ENCODE data around the gene ZNF827.

ZNF827 gene

DNA sequence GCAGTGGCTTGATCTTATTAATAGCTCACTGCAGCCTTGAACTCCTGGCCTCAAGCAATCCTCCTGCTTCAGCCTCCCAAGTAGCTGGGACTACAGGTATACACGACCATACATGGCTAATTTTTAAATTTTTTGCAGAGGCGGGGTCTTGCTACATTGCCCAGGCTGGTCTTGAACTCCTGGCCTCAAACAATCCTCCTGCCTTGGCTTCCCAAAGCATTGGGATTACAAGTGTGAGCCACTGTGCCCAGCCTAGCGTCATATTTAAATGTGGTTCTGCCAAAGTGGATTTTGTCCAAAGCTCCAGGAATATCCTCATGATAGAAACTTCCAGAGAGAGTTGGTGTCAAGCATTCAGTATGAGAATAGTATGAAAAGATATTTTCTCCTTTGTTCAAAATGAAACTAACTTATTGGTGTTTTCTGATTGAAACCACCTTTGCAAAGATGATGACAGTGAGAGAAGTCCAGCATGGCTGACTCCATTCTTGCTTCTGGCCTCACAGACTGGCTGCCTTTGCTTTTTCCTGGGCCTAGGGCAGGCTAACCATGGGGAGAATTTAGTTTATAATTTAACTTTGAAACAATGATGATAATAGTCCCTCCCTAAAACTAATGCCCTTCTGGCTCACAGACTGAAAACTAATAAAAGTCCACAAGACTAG is 129.6 kb downstream of the ZNF827 start:
- no peaks in the 10 kb centered on the region for H4K20me1 ChIP-seq (ENCODE audit: low read depth, low read length)
- no peak overlapping the region for H2AFZ ChIP-seq (ENCODE audit: low read depth, low read length, severe bottlenecking)
- no peaks in the 10 kb centered on the region for H3K9me2 ChIP-seq (replicated peaks; ENCODE audit: insufficient read depth, low read length)
- peaks cover 41% of the 10 kb centered on the region for H3K36me3 ChIP-seq (ENCODE audit: low read length)
- H3K9ac ChIP-seq (ENCODE audit: low read length) = no peak overlapping the region
- no peaks in the 10 kb centered on the region for H3F3A ChIP-seq (ENCODE audit: insufficient read depth)
- no peak overlapping the region for H3K4me3 ChIP-seq (ENCODE audit: insufficient read depth, low read length, poor library complexity, severe bottlenecking)
- H3K9me3 ChIP-seq (ENCODE audit: insufficient read depth, low read length) = no peaks in the 10 kb centered on the region
- no peaks in the 10 kb centered on the region for H3K79me2 ChIP-seq (ENCODE audit: insufficient read depth, low read length)
- H3K27ac ChIP-seq (ENCODE audit: low read depth, low read length) = no peak overlapping the region
- H3K4me2 ChIP-seq (ENCODE audit: low read depth, low read length, poor library complexity, severe bottlenecking) = no peak overlapping the region
- H3K27me3 ChIP-seq (ENCODE audit: low read length) = no peaks in the 10 kb centered on the region
- TF ChIP-seq EZH2phosphoT487 (conservative IDR thresholded peaks at IDR 0.05; ENCODE audit: low read length) = no peak
- TF ChIP-seq, protein P1, sequence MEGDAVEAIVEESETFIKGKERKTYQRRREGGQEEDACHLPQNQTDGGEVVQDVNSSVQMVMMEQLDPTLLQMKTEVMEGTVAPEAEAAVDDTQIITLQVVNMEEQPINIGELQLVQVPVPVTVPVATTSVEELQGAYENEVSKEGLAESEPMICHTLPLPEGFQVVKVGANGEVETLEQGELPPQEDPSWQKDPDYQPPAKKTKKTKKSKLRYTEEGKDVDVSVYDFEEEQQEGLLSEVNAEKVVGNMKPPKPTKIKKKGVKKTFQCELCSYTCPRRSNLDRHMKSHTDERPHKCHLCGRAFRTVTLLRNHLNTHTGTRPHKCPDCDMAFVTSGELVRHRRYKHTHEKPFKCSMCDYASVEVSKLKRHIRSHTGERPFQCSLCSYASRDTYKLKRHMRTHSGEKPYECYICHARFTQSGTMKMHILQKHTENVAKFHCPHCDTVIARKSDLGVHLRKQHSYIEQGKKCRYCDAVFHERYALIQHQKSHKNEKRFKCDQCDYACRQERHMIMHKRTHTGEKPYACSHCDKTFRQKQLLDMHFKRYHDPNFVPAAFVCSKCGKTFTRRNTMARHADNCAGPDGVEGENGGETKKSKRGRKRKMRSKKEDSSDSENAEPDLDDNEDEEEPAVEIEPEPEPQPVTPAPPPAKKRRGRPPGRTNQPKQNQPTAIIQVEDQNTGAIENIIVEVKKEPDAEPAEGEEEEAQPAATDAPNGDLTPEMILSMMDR (IDR thresholded peaks at IDR 0.05; ENCODE audit: insufficient read depth, low read length, poor library complexity, severe bottlenecking) = no peak

DNA sequence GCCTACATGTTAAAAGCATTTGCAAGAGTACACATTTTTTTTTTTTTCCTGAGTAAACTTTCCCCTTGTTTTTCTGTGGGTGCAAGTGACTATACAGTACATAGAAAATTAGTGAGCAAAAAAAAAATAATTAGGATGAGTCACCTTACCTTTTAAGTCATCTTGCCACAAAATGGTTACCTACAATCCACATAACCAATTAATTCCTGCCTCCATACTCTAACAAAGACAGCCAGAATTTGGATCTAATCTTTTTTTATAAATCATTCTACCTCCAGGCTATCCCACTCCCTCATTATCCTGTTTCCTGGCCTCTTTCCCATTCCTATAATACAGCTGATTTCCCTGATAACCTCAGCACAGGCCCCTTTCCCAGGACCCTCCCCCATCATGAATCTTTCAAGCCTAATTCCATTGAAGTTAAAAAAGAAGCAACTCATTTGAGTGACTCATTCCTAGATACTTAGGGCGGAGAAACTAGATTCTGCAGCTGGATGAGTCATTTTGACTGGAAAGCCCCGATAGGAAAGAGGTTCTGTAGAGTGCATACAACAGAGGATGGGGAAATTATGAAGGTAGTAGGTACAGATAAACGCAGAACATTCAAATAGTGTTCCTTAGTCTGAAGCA is 130.5 kb downstream of the ZNF827 start:
- no peaks in the 10 kb centered on the region for H3K9me3 ChIP-seq (ENCODE audit: insufficient read depth, low read length)
- peaks cover 34% of the 10 kb centered on the region for H3K36me3 ChIP-seq (ENCODE audit: low read length)
- no peaks in the 10 kb centered on the region for H4K20me1 ChIP-seq (ENCODE audit: low read depth, low read length)
- no peaks in the 10 kb centered on the region for H3K79me2 ChIP-seq (ENCODE audit: insufficient read depth, low read length)
- H3K4me2 ChIP-seq (ENCODE audit: low read depth, low read length, poor library complexity, severe bottlenecking) = no peak overlapping the region
- no peak for TF ChIP-seq EZH2phosphoT487 (conservative IDR thresholded peaks at IDR 0.05; ENCODE audit: low read length)
- TF ChIP-seq, protein P1 (IDR thresholded peaks at IDR 0.05; ENCODE audit: insufficient read depth, low read length, poor library complexity, severe bottlenecking) = no peak
- H2AFZ ChIP-seq (ENCODE audit: low read depth, low read length, severe bottlenecking) = no peak overlapping the region
- no peak overlapping the region for H3K4me3 ChIP-seq (ENCODE audit: insufficient read depth, low read length, poor library complexity, severe bottlenecking)
- no peaks in the 10 kb centered on the region for H3K9me2 ChIP-seq (replicated peaks; ENCODE audit: insufficient read depth, low read length)
- no peaks in the 10 kb centered on the region for H3K27me3 ChIP-seq (ENCODE audit: low read length)
- H3F3A ChIP-seq (ENCODE audit: insufficient read depth) = no peaks in the 10 kb centered on the region
- no peak overlapping the region for H3K27ac ChIP-seq (ENCODE audit: low read depth, low read length)
- no peak overlapping the region for H3K9ac ChIP-seq (ENCODE audit: low read length)

DNA sequence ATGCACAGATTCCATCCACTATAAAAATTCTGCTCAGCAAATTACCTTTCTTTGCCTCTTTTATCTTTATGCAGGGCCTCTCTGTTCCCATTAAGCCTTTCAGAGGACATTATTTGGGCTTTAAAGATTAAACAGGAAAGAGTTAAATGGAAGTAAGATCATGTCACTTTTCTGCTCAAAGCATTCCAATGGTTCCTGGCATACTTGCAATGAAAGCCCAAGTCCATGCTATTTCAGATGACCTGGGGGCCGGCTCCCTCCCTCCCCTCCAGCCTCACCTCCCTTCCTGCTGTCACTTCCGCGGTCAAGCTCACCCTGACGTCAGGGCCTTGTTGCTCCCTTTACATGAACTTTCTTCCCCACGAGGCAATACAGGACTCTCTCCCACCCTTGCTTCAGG is 133.1 kb downstream of the ZNF827 start:
- Histone ChIP-seq H2AFZ (ENCODE audit: low read depth, low read length, severe bottlenecking) (no peak overlapping the region), H3K9ac (ENCODE audit: low read length) (no peak overlapping the region), H4K20me1 (ENCODE audit: low read depth, low read length) (no peaks in the 10 kb centered on the region), H3K36me3 (ENCODE audit: low read length) (peaks cover 20% of the 10 kb centered on the region), H3K4me2 (ENCODE audit: low read depth, low read length, poor library complexity, severe bottlenecking) (no peak overlapping the region), H3K79me2 (ENCODE audit: insufficient read depth, low read length) (no peaks in the 10 kb centered on the region), H3K4me3 (ENCODE audit: insufficient read depth, low read length, poor library complexity, severe bottlenecking) (no peak overlapping the region), H3K27ac (ENCODE audit: low read depth, low read length) (no peak overlapping the region), H3K9me3 (ENCODE audit: insufficient read depth, low read length) (no peaks in the 10 kb centered on the region), H3K27me3 (ENCODE audit: low read length) (no peaks in the 10 kb centered on the region), H3K9me2 (replicated peaks; ENCODE audit: insufficient read depth, low read length) (no peaks in the 10 kb centered on the region), H3F3A (ENCODE audit: insufficient read depth) (no peaks in the 10 kb centered on the region)
- no peak for TF ChIP-seq EZH2phosphoT487 (conservative IDR thresholded peaks at IDR 0.05; ENCODE audit: low read length)
- TF ChIP-seq, protein P1 (IDR thresholded peaks at IDR 0.05; ENCODE audit: insufficient read depth, low read length, poor library complexity, severe bottlenecking) = no peak
